NCI-H524 treated with DMSO at 0.1 percent for 48 hours (cell line): Measurements from ENCODE around the gene ATL2.
"Not testable (repeated sequence)": the region's sequence is repeated elsewhere in the genome, so short reads cannot be mapped to it uniquely, and the experiment has no call there.

Source experiments
- DNase-seq: peaks from one replicate; lab custom pipeline; 2025; lab: John Stamatoyannopoulos, UW

ATL2 gene

DNA sequence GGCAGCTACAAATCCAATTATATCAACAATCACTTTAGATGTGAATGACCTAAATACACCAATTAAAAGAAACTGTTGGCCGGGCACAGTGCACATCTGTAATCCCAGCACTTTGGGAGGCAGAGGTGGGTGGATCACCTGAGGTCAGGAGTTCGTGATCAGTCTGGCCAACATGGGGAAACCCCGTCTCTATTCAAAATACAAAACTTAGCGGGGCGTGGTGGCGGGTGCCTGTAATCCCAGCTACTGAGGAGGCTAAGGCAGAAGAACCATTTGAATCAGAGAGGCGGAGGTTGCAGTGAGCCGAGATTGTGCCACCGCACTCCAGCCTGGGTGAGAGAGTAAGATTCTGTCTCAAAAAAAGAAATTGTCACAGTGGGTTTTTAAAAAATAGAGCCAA, 49.5 kb downstream of the ATL2 start:
- no peak for DNase-seq

DNA sequence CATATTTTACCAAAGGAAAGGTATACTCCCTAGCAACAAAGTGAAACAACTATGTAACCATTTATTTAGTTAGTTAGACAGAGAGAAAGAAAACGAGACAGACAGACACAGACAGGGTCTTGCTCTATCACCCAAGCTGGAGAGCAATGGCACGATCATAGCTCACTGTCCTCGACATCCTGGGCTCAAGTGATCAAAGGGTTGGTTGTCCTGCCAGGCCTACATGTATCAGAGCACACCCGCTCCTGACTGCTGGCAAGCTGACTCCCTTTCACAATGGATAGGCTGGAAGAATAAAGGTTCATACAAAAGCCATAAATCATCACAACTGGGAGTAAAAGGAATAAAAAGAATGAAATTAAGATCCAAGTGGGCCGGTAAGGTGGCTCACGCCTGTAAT, 53.5 kb downstream of the ATL2 start:
- DNase-seq, result no peak

DNA sequence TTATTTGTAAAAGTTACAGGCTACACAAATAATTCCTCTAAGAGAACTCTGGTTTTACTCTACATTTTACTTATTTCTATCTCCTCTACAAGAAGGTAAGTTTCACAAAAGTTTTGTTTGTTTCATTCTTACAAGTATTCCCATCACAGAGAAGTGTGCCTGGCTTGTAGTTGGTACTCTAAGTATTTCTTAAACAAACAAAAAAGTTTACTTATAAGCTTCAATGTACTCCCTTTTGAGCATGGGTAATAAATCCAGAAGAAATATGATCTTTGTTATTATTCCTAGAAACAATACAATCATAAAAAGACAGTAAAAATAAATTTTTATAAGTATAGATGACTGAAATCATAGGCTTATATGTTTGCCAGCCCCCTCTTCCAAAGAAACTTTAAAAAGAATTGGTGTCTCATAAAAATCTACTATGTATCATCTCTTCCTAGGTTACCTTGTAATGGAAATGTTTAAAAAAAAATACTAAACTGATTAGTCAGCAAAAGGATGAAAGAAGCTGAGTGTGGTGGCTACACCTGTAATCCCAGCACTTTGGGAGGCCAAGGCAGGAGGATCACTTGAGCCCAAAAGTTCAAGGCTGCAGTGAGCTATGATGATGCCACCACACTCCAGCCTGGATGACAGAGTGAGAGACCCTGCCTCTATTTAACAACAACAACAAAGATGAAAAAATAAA, 54.7 kb downstream of the ATL2 start:
- no peak for DNase-seq

DNA sequence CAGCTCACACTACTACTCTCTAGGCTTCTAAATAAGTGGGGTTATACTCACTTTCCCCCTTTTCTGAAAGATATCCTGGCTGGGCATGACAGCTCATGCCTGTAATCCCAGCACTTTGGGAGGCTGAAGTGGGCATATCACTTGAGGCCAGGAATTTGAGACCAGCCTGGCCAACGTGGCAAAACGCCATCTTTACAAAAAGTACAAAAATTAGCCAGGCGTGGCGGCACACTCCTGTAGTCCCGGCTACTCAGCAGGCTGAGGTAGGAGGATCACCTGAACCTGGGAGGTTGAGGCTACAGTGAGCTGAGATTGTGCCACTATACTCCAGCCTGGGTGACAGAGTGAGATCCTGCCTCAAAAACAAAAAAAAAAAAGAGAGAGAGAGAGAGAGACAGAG, 57.8 kb downstream of the ATL2 start:
- not testable (repeated sequence) for DNase-seq

DNA sequence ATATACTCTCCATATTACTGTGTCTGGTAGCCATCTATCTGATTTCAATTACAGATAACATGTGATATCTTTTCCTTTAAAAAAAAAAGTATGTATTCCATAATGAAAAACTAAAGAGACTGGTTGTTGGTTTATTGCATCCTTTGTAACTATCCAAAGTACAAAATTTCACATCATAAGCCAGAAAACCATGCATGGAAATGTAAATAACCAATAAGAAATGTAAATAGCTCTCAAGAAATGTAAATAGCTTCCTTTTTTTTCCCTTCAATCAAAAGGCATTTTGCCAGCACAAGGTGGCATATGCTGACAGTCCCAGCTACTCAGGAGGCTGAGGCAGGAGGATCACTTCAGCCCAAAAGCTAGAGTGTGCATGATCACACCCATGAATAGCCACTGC, 59.3 kb downstream of the ATL2 start:
- no peak for DNase-seq

DNA sequence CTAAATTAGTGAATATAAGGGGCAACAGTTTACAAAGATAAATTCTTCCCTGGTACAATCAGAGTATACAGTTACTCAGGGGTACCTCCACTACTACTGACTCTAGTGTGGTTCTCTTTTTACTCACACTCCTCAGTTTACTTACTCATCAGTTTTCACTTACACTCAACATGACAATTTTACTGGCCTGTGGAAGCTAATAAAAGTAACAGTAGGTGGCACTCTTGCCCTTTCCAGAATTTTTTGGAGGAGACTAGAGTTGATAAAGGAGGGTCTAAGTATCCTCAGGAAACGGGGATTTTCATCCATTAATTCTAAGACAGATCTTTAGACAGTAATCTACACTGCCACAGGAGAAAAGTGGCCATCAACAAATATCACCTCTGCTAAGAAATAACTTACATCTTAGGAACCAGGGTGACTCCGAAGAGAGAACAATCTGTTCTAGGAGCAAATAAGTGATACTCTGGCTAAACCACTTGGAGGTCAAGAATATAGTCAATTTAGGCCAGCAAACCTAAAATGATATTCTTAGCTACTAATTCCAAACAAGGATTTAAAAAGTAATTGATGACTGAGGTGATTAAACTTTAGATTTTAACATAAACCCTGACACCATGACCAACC, 61.3 kb downstream of the ATL2 start:
- DNase-seq, result peak; percentile 3

DNA sequence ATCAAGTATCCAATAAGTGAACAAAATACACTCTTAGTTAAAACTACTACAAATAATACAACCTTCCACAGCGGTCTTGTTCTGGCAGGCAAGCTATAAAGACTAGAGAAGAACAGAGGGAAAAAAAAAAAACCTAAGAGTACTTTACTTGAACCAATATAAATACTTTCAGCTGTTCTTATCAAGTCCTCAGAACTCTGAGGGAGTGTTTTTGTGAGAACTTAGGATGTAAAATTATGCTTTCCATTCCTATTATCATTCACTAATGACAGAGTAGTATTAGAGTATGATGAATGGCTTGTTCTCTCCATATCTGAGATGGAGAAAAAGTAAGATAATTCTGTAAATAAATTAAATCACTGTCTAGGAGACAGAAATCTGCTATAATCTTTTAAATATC, 68.3 kb downstream of the ATL2 start:
- DNase-seq, result no peak

DNA sequence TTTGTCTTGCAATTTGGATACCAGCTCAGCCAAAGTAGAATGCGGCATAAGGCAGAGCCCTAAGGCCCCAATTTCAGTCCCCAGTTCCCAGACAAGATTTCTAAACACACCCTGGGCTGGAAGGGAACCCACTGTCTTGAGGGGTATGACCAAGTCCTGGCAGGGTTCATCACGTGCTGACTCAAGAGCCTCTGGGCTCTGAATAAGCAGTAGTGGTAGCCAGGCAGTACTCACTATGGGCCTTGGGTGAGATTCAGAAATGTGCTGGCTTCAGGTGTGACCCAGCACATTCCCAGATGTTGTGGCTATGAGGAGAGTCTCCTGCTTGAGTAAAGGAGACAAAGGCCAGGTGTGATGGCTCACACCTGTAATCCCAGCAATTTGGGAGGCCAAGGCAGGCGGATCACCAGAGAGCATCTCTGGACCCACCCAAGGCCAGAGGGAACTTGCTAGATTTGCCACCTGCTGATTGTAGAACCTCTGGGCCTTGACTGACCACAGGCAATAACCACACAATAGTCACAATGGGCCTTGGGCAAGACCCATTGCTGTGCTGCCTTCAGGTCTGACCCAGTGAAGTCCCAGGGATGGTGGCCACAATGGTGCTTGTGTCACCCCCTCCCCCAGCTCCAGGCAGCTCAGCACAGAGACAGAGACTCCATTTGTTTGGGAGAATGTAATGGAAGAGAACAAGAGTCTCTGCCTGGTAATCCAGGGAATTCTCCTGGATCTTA, 74.9 kb downstream of the ATL2 start:
- DNase-seq, result no peak

DNA sequence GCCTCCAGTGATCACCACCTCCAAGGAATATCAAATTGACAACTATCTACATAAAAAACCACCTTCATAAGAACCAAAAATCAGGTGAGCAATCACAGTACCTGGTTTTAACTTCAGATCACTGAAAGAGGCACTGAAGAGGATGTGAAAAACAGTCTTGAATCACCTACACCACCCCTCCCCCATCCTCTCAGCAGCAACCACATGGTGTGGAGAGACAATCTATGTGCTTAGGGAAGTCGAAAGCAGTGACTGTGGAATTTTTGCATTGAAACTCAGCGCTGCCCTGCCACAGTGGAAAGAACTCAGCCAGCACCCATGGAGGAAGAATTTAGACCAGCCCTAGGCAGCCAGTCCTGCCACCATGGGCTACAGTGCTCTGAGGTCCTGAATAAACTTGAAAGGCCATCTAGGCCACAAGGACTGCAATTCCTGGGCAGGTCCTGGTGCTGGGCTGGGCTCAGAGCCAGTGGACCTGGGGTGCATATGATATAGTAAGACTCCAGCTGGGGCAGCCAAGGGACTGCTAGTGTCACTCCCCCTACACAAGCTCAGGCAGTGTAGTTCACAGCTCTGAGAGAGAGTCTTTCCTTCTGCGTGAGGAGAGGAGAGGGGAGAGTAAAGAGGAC, 75.6 kb downstream of the ATL2 start:
- no peak for DNase-seq

DNA sequence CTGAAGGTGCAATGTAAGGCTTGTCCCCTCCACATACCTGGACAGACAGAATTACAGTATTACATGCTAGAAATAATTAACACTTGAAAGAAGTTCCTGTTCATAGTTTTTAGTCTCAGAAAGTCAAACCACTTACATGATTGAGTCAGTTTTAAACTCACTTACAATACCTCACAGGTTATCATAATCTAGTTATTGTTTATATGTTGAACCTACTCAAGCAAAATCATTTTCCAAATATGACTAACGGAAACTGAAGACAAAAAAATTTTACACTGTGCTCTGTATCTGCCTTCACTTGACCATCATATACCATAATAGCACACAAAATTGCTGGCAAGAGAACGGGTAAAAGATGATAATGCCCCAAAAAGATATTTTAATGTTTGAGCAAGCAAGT, 78.5 kb downstream of the ATL2 start:
- DNase-seq, result no peak

DNA sequence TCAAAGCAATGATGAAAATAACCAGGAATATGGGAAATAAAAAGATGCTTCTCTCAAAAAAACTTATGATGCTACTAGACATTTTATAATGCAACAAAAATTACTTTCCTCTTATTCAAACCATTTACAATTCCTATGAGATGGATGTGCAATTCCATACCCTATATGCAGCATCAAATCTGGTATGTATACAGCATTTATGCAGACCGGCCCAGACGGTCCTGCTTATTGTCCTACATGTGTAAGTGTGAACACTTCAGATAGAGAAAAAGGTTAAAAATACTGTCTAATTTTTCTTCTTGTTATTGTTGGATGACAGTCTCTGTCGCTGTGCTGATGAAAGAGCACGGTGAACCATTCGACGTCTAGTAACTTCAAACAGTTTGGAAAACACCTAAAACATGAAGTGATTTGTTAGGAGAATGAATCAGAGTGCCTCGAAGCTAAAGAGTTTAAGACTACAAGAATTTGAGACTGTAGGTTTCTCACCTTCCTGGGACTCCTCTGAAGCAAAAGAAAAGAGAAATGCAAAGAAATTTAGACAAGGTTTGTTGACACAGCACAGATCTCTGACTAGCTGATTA, 80.8 kb downstream of the ATL2 start:
- no peak for DNase-seq

DNA sequence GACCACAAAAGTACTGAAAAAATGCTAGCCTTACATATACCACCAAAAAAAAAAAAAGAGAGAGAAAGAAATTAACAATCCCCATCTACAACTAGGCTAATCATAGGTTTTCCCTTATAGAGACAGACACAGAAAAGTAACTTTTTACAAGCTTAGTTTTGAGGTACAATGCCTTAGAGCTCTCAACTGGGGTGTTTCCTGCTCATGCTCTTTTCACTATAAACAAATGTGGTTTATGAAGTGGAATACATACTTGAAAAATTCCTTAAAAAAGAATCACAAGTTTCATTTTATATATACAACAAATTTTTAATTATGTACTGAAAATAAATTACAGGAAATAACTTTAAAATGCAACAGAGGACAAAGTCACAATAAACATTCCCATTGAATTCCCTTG, 82.5 kb downstream of the ATL2 start:
- no peak for DNase-seq

DNA sequence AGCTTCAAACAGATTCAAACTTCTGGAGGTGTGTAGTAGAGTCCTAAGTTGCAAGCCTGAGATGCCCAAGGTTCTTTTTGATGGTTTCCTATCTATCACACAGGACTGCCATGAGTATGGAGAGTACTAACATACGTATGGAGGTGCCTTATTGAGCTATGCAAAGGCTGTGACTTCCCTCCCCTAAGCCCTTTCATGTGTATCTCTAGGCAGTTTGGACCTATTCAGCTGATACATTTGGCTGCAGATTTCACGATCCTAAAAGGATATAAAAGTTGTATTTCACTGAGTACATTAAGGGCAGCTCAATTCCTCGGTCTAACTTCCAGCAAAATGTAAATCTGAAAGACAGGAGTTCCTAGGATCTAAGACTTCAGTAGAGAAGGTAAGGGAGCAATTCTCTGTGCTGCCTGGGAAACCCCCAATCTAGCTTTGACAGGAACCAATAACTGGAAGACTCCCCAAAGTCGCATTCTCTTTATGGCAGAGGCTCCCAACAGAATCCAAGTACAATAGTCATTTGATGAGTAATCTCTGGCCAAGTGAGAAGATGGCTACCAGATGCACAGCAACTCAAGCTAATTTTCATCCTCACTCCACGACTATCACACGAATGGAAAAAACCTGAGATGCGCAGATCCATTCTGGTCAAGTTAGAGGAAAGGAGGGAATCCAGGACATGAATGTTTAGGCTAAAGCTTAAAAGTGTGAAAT, 83.8 kb downstream of the ATL2 start:
- no peak for DNase-seq

DNA sequence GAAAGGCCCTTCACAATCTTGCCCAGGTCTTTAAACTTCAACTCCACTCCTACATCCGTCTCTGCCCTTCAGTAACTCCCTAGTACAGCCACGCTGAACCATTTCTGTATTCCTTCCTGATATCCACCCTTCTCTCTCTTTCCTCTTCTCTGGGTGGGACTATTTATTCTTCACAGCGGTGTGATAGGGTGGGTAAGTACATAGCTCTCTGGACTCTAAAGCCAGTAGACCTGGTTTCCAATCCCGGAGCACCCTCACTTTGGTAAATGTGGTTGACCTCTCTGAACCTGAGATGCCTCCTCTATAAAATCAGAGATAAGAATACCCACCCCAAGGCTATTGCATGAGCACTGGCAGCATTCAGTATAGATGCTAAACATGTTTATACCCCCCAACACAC, 86.7 kb downstream of the ATL2 start:
- no peak for DNase-seq

DNA sequence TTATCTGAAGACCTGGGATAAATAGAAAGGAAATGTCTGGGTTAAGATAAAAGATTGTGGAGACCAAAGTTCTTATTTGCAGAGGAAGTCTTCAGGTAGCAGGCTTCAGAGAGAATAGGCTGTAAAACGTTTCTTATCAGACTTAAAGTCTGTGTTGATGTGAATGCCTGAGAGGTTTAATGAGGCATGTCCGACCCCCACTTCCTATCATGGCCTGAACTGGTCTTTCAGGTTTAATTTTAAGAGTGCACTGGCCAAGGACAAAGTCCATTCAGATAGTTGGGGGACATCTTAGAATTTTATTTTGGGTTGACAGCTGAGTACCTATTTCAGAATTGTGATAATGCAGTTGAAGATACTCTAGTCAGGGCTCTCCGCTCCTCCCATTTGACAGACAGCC, 92.1 kb downstream of the ATL2 start:
- no peak for DNase-seq

DNA sequence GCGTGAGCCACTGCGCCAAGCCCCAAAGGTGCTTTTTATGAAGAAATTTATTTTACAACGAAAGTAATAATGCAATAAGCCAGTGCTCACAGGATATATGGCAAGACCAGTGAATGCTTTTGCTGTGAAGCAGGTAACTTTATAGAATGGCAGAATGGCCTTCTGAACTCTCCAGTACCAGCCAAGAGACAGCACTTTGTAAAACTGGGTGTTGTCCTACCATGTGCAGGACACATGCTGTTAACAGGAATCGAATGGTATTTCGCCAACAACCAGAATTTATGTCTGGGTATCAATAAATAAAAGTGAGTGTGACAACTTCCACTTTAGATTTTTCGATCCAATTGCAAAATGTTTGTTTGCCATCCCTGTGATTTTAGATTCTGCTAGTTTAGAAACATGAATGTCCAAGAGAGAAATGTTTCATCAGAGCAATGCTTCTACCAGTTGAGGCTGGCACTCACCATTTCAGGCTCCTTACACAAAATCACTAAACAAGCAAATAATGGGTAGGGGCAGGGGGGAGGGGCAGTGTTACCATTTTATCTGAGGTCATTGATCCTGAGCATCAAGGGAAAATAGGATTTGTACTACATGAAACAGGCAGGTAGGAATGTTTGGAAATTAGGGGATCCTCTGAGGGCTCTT, 95.9 kb downstream of the ATL2 start:
- DNase-seq, result no peak

DNA sequence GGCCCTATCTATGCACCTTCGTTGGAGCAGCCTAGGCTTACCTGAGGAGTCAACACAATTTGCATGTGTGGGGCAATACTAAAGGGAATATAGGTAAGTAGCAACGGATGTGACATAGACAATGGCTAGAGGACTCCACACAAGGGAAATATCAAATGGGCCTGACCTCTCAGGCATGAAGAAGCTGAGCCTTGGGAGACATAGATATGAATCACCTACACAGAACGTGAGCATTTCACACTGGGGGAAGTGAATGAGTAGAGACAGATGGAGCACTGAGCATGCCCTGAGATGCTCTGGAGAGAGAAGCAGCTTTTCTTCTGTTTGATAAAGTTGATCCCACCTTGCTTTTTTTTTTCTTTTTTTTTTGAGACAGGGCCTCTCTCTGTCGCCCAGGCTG, 97.9 kb downstream of the ATL2 start:
- DNase-seq, result no peak

DNA sequence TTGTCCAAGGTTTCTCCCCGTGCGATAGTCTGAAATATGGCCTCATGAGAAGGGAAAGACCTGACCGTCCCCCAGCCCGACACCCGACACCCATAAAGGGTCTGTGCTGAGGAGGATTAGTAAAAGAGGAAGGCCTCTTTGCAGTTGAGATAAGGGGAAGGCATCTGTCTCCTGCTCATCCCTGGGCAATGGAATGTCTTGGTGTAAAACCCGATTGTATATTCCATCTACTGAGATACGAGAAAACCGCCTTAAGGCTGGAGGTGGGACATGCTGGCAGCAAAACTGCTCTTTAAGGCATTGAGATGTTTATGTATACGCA, 99.0 kb downstream of the ATL2 start:
- not testable (repeated sequence) for DNase-seq

DNA sequence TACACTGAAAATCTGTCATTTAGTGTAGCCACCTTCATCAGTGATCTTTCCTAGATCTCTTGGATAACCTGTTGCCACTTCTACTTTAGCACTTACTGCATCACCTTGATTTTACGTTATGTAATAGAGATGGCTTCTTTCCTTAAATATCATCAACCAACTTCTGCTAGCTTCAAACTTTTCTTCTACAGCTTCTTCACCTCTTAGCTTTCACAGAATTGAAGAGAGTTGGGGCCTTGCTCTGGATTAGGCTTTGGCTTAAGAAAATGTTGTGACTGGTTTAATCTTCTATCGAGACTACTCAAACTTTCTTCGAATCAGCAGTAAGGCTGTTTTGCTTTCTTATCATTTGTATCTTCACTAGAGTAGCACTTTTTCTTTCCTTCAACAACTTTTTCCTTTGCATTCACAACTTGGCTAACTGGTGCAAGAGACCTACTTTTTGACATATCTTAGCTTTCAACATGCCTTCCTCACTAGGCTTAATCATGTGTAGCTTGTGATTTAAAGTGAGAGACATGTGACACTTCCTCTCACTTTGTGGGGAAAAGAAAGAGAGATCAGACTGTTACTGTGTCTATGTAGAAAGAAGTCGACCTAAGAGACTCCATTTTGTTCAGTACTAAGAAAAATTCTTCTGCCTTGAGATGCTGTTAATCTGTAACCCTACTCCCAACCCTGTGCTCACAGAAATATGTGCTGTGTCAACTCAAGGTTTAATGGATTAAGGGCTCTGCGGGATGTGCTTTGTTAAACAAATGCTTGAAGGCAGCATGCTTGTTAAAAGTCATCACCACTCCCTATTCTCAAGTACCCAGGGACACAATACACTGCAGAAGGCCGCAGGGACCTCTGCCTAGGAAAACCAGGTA, 99.6 kb downstream of the ATL2 start:
- peak; percentile 70 for DNase-seq
